Mesothelial cell of epicardium (in vitro differentiated cells): ENCODE measurements around the gene SYNE2. TPM values are rescaled to one million over a fixed set of nuclear protein-coding genes. Genes with fewer than 3 reads are reported as not detected.

Source experiments
- DNase-seq, 2 experiments: peaks; one replicate each; pipeline ENCODE4 v3.0.0; 2021; ENCODE audit warnings: low spot score in 2 of 2; ENCODE audit not compliant: unreplicated experiment in 2 of 2
- H3K27ac Mint-ChIP-seq: 2 replicates; pipeline ENCODE4 v1.8.0; 2021; ENCODE audit warnings: mixed read lengths
- H3K27me3 Mint-ChIP-seq: 2 replicates; pipeline ENCODE4 v1.8.0; 2021; ENCODE audit warnings: low read depth, mixed read lengths
- H3K36me3 Mint-ChIP-seq: 2 replicates; pipeline ENCODE4 v1.8.0; 2021; ENCODE audit warnings: mixed read lengths
- H3K4me1 Mint-ChIP-seq: 2 replicates; pipeline ENCODE4 v1.8.0; 2021; ENCODE audit warnings: mixed read lengths
- H3K4me3 Mint-ChIP-seq: 2 replicates; pipeline ENCODE4 v1.8.0; 2021; ENCODE audit warnings: mild to moderate bottlenecking, moderate library complexity, mixed read lengths
- H3K9me3 Mint-ChIP-seq: 2 replicates; pipeline ENCODE4 v1.8.0; 2021; ENCODE audit warnings: mixed read lengths
- total RNA-seq: library from RNA; stranded (reverse); gene quantifications from 3 replicates; pipeline ENCODE4 v1.2.1, GENCODE V29; 2021
- TF ChIP-seq, protein P1 (sequence below): fragments of 200-600 bp; sonication (generic); IDR thresholded peaks from one replicate; pipeline ENCODE4 v1.5.0; 2021; ENCODE audit warnings: antibody characterized with exemption; ENCODE audit not compliant: unreplicated experiment

The SYNE2 gene
- total RNA-seq, 1 donor from 2014 or later = 87.1 TPM

- no peaks in the 10 kb centered on the region for H3K4me1 Mint-ChIP-seq
- no peak overlapping the region for H3K4me3 Mint-ChIP-seq
- H3K27me3 Mint-ChIP-seq = no peaks in the 10 kb centered on the region
- DNase-seq = no peak
- TF ChIP-seq, protein P1, sequence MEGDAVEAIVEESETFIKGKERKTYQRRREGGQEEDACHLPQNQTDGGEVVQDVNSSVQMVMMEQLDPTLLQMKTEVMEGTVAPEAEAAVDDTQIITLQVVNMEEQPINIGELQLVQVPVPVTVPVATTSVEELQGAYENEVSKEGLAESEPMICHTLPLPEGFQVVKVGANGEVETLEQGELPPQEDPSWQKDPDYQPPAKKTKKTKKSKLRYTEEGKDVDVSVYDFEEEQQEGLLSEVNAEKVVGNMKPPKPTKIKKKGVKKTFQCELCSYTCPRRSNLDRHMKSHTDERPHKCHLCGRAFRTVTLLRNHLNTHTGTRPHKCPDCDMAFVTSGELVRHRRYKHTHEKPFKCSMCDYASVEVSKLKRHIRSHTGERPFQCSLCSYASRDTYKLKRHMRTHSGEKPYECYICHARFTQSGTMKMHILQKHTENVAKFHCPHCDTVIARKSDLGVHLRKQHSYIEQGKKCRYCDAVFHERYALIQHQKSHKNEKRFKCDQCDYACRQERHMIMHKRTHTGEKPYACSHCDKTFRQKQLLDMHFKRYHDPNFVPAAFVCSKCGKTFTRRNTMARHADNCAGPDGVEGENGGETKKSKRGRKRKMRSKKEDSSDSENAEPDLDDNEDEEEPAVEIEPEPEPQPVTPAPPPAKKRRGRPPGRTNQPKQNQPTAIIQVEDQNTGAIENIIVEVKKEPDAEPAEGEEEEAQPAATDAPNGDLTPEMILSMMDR = no peak
- H3K9me3 Mint-ChIP-seq = peaks cover 5% of the 10 kb centered on the region
- peaks cover 4% of the 10 kb centered on the region for H3K36me3 Mint-ChIP-seq
- no peak overlapping the region for H3K27ac Mint-ChIP-seq
These were observed 9.0 kb upstream of the SYNE2 start for GRCh38 chr14:63843796-63844195.

DNA sequence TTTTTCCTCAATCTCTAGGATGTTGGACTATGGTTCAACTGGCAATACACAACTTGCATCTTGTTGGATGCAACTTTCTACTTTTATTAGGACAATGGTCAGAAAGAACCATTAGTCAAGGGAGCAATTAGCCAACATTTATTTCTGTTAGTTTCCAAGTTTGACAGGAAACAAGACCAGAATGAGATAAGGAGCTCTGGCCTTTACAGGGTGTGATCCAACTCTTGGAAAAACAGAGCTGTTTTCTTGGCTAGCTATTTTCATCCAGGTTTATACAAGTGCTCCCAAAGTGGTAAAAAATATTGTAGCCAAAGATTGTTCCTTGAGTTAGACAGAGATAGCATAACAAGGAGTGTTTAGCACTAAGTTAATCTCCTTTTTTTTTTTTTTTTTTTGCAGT is 3.9 kb upstream of the SYNE2 start:
- Mint-ChIP-seq H3K27ac (no peak overlapping the region), H3K9me3 (no peaks in the 10 kb centered on the region), H3K4me1 (peaks cover 4% of the 10 kb centered on the region), H3K27me3 (peaks cover 3% of the 10 kb centered on the region), H3K36me3 (no peaks in the 10 kb centered on the region), H3K4me3 (no peak overlapping the region)
- no peak for DNase-seq
- TF ChIP-seq, protein P1 = no peak

DNA sequence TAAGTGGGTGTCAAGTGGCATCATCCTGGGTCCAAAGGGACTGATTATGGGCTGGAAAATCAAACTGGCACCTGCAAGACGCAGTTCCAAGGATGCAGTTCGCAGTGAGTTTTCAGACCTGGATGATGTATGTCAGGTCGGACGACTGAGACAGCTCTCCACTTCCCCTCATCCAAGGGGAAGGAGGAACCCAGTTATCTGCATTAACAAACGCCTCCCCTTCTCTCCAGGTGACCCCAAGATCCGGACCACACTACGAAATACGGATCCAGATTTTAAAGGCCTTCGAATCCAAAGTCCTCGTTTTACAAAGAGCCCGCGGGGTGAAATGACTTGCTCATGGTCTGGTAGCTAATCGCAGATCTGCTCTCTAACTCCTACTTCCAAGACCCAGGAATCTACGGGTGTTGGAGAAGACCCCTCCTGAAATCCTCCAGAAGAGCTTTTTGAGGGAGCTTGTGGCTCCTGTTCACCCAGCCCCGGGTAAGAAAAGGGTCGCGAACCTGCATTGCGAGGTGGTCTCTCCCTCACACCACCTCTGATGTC is 460 bp upstream of the SYNE2 start:
- no peak for DNase-seq

GRCh38 chr14:63853831-63854293 is 1.1 kb downstream of the SYNE2 start:
- Mint-ChIP-seq H3K27me3 (peaks cover 3% of the 10 kb centered on the region), H3K9me3 (no peaks in the 10 kb centered on the region), H3K4me3 (peak overlapping the region; percentile 96), H3K36me3 (no peaks in the 10 kb centered on the region), H3K4me1 (peaks cover 28% of the 10 kb centered on the region), H3K27ac (peak overlapping the region; percentile 93)
- TF ChIP-seq, protein P1 = no peak
- DNase-seq = peak; percentile 19 to 56

More for the DNA sequence above, 460 bp upstream of the SYNE2 start:
- Mint-ChIP-seq H3K27ac (peak overlapping the region; percentile 89), H3K4me1 (peaks cover 25% of the 10 kb centered on the region), H3K27me3 (peaks cover 3% of the 10 kb centered on the region), H3K36me3 (no peaks in the 10 kb centered on the region), H3K4me3 (peak overlapping the region; percentile 96), H3K9me3 (no peaks in the 10 kb centered on the region)
- TF ChIP-seq, protein P1 = no peak

DNA sequence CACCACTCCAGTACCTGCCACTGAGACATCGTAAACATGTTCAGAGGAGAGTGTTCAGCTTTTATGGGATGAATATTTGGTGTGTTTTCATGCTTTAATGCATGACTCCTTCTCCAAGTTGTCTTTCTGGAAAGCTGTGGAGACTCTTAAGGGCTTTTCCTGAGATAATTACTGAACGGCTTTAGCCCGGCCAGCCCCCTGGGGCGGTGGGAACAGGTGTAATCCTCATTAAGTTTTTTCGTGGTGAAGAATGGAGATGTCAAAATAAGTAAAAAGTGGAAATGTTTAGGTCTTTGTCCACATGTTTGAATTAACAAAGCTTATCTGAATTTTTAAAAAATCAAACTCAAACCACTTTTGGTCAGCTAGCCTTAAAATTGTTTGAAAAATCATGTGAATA is 1.5 kb downstream of the SYNE2 start:
- no peaks in the 10 kb centered on the region for H3K36me3 Mint-ChIP-seq
- peaks cover 3% of the 10 kb centered on the region for H3K27me3 Mint-ChIP-seq
- H3K9me3 Mint-ChIP-seq = no peaks in the 10 kb centered on the region
- TF ChIP-seq, protein P1 = no peak
- peaks cover 28% of the 10 kb centered on the region for H3K4me1 Mint-ChIP-seq
- no peak for DNase-seq
- peak overlapping the region; percentile 93 for H3K27ac Mint-ChIP-seq
- H3K4me3 Mint-ChIP-seq = peak overlapping the region; percentile 96
